GM19467 (cell line): ENCODE data around the gene MS4A5.

ENCODE experiments used
- ATAC-seq: cut with Tn5 transposase; IDR thresholded peaks from one replicate; pipeline ENCODE4 v1.9.1; 2021; ENCODE audit warnings: mild to moderate bottlenecking, moderate library complexity; ENCODE audit not compliant: unreplicated experiment

Gene MS4A5

GRCh38 chr11:60477035-60477445 lies 47.7 kb downstream of the MS4A5 start:
- ATAC-seq, result peak; percentile 79

DNA sequence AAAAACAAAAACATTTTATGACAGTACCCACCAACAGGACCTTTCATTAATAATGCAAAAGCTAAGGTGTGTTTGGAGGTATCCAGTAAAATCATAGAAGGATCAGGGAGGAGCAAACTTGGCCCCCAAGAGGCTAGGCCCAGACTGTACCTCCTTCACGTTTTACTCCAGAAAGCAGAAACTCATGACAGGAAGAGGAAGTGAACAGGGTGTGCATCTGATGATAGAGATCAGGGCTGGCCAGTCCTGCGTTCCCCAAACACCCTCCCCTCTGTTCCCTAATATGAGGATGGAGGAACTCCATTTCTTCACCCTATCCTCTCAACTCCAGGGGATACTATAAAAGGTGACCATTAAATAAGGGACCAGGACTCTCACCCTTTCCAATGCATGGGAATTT lies 53.0 kb downstream of the MS4A5 start:
- ATAC-seq, result no peak

GRCh38 chr11:60485987-60486386 lies 56.6 kb downstream of the MS4A5 start:
- ATAC-seq, result peak; percentile 92

DNA sequence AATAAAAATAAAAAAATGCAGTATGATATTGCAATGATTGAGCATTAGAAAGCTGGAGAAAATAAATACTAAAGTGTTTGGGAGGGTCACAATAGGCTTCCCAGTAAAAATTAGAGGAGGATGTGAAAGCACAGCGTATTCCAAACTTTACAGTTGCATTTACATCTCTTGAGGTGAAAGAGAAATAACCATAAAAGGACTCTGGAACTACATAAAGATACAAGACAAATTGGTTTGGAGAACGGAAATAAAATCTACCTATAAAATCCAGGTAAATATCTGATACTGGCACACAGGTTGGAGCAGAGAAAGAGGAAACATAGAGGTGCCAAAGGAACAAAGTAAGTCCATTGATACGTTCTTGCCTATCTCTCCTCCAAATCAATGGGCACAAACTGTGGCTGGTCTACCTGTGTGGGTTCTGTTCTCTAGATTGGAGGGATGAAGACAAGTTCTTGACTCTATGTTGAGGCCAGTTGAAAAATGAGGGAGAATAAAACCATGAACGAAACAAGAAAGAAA lies 63.2 kb downstream of the MS4A5 start, which contains the start of gene MS4A12:
Gene MS4A12 (plus strand): TSS at position 291 of the 522 bp plus-strand sequence. CDS start 4,541 bp downstream, outside the sequence.
- ATAC-seq, result no peak

- ATAC-seq, result no peak
These were observed 64.1 kb downstream of the MS4A5 start for GRCh38 chr11:60493454-60493853.
